ENCODE measurements around the gene HMOX1.

Gene HMOX1

GRCh38 chr22:35380537-35381423 lies at the start of gene HMOX1:
Gene HMOX1 (plus strand): TSS chr22:35381096. CDS start chr22:35381174, 78 bp downstream.
- no peak for TF ChIP-seq CTCF (IDR thresholded peaks at IDR 0.05; ENCODE audit: insufficient read depth, missing control alignments)
- DNase-seq (ENCODE audit: insufficient read length, low spot score) (no peak), FAIRE-seq (no peak)

GRCh38 chr22:35332278-35332677 lies 48.6 kb upstream of the HMOX1 start:
- DNase-seq (ENCODE audit: insufficient read length, low spot score) (no peak), FAIRE-seq (no peak)
- no peak for TF ChIP-seq CTCF (IDR thresholded peaks at IDR 0.05; ENCODE audit: insufficient read depth, missing control alignments)

- DNase-seq (ENCODE audit: insufficient read length, low spot score) = no peak
- TF ChIP-seq CTCF (IDR thresholded peaks at IDR 0.05; ENCODE audit: insufficient read depth, missing control alignments) = no peak
- FAIRE-seq = no peak
Measured at GRCh38 chr22:35333220-35333619, 47.7 kb upstream of the HMOX1 start.

GRCh38 chr22:35334004-35334403 lies 46.9 kb upstream of the HMOX1 start:
- TF ChIP-seq CTCF (IDR thresholded peaks at IDR 0.05; ENCODE audit: insufficient read depth, missing control alignments) = no peak
- no peak for FAIRE-seq
- no peak for DNase-seq (ENCODE audit: insufficient read length, low spot score)

- DNase-seq (ENCODE audit: insufficient read length, low spot score) = no peak
- no peak for FAIRE-seq
- TF ChIP-seq CTCF (IDR thresholded peaks at IDR 0.05; ENCODE audit: insufficient read depth, missing control alignments) = no peak
Measured at GRCh38 chr22:35335468-35335867, 45.4 kb upstream of the HMOX1 start.

GRCh38 chr22:35335936-35336781 lies 44.7 kb upstream of the HMOX1 start:
- DNase-seq (ENCODE audit: insufficient read length, low spot score) (no peak), FAIRE-seq (no peak)
- no peak for TF ChIP-seq CTCF (IDR thresholded peaks at IDR 0.05; ENCODE audit: insufficient read depth, missing control alignments)

Data from D721Med (cell line).